B cell (primary cell): ENCODE results near the gene SLC25A26.

Experiments used
- CTCF ChIP-seq: fragments of 200-600 bp; IDR thresholded peaks from one replicate; pipeline ENCODE4 v1.8.0; 2022; ENCODE audit warnings: antibody characterized with exemption, mild to moderate bottlenecking
- EZH2 ChIP-seq: IDR thresholded peaks from 2 replicates; pipeline ENCODE4 v1.6.1; 2012; ENCODE audit warnings: borderline replicate concordance, low read depth, mild to moderate bottlenecking, moderate library complexity, low read length; ENCODE audit not compliant: insufficient read depth, poor library complexity, severe bottlenecking

GRCh38 chr3:66415867-66416428 is 195.1 kb downstream of the SLC25A26 start:
- TF ChIP-seq CTCF, result no peak
- TF ChIP-seq EZH2, result no peak
